Measurements from ENCODE around the gene NMT1.

Gene NMT1

DNA sequence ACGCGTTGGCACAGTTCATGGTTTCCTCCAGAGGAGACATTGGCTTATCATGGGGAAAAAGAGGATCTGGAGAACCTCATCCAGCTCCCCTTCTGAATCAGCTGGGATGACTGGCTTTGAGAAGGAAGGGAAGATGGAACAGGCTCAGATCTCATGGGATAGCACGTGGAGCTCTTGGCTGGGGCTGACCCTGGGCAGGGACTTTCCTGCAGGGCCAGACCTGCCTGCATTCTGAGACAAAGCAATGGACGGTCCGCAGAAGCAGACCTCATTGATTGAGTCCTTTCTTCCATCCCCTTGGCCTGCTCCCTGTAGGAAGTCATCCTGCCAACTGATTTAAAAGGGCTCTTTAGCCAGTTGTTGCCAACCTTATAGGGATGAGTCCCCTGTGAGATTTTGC lies 45.0 kb downstream of the NMT1 start:
- no peak for DNase-seq

DNA sequence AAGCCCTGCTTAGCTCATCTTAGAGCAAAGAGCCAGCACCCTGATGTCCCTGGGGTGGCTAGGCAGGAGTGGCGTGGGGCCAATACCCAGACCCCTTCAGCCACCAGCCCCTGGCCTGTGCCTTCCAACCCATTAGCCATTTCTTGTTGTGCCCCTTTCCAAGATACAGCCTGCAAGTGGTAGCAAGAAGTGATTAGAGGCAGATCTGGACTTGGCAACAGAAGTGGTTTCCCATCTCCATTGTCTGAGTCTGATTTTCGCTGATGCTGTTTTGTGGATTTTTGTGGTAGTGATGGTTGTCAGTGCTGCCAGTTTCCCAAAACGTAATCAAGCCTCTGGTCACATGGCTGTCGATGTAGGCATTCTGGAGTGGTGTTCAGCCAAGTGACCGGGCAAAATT lies 45.5 kb downstream of the NMT1 start:
- no peak for DNase-seq

DNA sequence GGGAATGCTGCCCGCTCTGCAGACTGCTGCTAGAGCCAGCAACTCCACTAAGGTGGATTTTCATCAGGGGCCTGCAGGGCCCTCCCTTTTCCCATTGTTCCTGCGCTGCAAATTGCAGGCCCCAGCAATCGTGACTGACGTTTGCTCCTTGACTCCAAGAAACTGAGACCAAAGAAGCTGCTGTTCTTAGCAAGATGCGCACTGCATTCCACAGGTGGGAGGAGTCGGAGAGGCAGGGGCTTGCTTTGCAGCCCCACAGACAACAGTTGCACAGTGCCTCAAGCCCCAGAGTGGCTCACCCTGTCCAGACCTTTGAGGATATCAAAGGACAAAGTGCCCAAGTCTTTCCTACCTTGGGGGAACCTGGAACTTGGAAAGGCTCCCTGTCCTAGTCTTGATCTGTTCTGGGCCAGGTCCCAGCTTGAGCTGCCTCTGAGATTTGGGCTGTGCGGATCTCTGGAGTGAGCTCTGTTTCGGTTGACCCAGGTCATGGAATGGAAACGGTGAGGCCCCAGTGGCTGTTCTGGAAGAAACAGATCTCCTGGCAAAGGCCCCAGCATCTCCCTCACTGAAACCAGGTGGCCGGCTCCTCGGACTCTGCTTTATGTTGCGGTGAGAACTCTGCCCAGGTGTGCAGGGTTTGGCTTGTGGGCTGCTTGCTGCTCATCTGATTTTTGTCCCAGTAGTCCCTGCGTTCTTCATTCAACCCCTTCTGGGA lies 46.3 kb downstream of the NMT1 start:
- DNase-seq, result no peak

- no peak for DNase-seq
Measured at GRCh38 chr17:45108051-45108450, 46.9 kb downstream of the NMT1 start.

DNA sequence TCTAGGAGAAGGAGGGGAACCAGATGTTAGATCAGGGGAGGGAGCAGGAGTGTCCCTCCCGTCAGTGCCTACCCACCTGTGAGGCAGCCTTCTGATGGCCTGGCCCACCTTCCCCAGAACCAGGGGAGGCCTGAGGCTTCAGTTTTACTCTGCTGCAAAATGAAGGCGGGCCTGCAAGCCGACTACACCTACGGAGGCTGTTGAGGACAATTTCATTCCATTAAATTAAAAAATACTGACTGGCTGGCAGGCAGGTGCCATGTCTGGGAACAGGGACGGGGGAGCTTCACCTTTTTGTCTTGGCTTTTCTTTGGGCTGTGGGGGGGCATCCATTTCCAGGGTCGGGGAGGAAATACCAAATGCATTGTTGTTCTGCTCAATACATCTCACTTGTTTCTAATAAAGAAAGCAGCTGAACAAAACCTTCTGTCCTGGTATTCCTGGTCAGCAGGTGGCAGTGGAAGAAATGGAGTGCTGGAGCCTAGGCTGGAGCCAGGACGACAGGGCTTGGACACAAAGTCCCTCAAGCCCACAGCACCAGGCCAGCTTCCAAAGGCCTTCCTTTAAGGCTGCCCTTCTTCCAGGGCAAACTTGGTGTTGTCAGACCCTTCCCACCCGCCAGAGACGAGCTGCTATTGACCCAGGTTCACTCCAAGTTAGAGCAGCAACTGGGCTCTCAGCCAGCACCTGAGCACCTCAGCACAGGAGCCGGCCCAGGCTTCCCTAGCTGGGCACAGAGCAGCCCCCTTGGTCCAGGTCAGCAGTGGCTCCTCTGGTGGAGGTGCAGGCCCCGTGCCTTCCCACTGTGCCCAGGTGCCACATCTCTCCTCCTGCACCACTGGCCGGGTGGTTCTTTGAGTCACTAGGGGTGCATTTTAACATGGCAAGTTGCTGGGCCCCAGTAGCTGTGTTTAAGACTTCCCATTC lies 47.7 kb downstream of the NMT1 start:
- DNase-seq, result no peak

GRCh38 chr17:45110676-45111611 lies 49.8 kb downstream of the NMT1 start:
- DNase-seq, result no peak

DNA sequence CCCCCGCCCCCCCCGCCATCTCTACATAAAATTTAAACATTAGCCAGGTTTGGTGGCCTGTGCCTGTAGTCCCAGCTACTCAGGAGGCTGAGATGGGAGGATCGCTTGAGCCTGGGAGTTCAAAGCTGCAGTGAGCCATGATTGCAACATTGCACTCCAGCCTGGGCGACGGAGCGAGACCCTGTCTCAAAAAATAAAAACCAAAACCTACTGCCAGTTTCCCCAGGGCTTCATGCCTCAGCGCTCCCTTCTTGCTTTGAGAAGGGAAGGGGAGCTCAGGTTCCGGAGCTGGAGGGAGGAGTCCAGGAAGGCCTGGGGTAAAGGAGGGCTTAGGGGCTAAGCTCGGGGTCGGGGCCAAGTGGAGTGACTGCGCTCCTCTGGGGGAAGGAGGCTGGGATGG lies 50.7 kb downstream of the NMT1 start:
- no peak for DNase-seq

DNA sequence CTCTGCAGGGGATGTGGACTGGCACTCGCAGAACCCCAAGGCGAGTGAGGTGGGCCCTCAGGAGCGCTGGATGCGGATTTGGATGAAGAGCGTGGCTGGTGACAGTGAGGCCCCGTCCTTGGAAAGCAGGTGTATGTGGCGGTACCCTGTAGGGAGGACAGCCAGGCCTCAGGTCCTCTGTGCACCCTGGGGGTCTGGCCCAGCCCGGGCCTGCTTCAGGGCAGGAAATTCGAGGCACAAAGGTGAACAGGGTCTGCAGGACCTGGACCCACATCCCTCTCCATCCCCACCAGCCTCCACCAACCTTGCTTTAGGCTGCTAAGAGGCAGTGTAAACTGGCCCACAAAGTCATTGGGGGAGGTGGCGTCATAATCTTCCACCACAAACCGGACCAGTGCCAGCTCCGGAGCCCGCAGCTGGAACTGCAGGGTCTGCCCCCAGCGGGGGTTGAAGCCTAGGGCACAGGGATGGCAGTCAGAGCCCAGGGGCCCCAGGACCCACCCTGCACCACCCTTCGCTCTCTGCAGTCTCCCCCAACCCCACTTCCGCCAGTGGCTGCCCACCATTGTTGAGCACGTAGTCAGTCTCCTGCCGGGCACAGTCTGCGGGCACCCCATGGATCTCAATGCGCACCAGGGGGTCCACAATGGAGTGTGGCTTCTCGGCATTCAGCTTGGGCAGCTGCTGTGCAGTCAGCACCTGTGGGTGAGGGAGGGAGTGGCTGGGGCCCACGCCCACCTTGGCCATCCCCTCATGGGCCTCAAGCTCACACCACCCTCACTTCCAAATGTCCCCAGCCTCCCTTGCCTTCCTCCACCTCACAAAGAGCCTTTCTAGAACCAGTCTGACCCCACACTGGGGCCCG lies 51.7 kb downstream of the NMT1 start:
- no peak for DNase-seq

GRCh38 chr17:45113424-45113754 lies 52.3 kb downstream of the NMT1 start:
- no peak for DNase-seq

DNA sequence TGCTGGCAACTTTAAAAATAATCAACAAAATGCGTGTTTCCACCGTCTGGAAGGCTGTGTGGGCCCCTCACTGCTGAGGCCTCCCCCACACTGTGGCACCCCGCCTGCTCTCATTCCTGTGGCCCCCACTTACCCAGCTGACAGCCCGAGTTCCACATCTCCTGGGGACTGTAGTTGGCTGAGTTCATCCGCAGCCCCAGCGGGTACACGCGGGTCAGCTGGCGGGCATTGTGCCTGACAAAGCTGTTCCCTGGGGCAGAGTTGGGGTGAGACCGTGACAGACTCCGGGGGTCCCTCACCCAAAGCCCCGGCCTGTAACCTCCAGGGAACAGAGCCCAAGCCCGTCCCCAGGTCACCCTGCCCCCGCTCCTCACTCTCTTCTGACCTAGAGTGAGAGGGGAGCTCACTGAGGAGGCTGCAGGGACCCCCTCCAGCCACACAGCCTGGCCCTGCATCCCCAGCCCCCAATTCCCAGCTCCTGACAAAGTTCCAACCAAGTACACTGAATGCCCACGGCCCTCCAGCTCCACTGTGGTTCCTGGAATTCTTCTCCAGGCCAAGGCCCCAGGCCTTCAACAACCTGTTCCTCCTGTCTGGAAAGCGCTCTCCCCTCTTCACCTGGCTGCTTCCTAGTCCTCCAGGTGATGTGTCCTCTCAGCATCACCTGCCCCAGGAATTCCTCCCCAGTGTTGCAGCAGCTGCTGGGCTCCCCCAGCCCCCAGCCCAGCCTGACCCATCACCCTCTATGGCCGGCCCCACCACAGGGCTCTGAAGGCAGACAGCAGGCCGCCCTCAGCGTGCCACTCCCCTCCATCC lies 53.2 kb downstream of the NMT1 start:
- no peak for DNase-seq

- DNase-seq, result no peak
Measured at GRCh38 chr17:45115015-45115625, 54.0 kb downstream of the NMT1 start.

DNA sequence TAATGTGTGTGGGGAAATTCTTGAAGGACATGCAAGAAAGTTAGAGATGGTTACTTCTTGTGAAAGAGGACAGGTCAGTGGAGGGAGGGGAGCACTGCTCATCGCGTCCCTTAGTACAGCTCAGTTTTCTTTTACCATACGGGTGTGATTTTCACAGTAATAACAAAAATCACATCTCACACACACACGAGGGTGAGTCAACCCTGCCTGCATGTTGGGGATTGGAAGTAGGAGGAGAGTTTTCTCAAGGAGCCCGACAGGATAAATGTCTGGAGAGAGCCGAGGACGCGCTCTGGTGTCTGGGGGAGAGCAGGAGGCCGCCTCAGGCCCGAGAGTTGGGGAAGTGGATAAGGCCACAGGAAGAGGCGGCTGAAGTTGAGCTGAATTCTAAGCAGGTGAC lies 54.8 kb downstream of the NMT1 start:
- no peak for DNase-seq

DNA sequence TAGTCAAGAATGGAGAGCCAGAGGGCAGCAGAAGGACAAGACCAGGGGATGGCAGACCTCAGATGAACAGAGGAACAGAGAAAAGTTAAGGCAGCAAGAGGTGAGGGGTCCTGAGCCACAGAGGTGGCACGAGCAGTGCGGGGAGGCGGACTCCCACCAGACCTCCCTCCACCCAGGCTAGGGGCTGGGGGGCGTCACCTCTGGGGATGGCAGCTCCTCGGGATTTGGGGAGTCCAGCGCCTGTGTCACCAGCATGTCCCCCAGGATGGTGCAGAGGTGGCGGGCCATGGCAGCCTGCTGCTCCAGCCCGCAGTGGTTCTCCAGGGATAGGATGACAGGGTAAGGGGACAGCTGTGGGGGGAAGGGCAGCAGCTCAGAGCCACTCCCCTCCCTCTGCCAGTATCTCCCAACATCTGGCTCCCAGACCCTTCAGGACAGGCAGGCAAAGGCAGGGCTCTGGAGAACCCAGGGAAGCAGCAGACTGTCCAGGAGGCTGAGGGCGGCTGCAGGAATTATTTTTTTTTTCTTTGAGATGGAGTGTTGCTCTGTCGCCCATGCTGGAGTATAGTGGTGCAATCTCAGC lies 55.4 kb downstream of the NMT1 start:
- DNase-seq, result no peak

DNA sequence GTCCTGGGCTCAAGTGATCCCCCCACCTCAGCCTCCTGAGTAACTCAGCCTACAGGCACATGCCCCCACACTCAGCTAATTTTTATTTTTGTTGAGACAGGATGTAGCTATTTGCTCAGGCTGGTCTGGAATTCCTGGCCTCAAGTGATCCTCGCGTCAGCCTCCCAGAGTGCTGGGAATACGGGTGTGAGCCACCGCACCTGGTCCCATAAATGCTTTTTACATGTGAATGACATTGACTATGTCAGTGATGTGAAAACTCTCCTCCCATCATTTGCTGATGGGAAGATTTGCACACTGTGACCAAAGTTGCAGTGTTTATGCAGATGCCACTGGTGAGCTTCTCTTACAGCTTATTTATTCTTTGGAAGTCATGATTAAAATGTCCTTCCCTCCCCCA lies 56.2 kb downstream of the NMT1 start:
- no peak for DNase-seq

DNA sequence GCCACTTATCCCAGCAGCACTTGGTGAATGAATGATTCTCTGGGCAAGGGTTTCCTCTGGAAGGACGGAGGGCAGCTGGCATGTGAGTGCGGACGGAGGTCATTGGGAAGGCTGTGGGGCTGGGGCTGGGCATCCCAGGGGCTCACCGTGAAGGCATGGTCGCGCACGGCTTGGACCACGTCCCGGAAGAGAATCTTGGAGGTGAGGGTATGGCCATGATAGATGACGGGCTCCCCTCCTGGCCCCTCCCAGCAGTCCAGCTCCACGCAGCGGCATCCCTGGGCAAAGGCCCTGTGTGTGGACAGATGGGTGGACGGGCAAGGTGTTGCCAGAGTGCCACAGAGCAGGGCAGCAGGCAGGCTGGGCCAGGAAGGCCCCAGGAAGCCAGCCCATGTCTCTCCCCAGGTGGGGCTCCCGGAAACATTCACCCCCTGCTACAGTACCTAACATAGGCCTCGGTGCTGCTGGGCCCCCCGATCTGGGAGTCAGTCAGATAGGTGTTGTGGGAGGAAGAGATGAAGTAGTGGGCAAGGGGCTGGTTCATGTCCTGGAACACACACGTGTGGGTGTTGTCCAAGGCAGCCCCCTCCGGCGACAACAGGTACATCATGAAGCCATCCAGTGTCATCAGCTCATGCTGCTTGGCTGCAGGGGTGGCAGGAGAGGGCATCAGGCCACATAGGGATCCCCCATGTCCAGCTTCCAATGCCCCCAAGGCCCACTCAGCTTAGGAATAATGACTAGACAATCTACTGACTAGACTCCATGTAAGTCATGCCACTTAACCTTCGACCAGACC lies 56.9 kb downstream of the NMT1 start:
- no peak for DNase-seq

GRCh38 chr17:45118691-45119090 lies 57.6 kb downstream of the NMT1 start:
- no peak for DNase-seq

DNA sequence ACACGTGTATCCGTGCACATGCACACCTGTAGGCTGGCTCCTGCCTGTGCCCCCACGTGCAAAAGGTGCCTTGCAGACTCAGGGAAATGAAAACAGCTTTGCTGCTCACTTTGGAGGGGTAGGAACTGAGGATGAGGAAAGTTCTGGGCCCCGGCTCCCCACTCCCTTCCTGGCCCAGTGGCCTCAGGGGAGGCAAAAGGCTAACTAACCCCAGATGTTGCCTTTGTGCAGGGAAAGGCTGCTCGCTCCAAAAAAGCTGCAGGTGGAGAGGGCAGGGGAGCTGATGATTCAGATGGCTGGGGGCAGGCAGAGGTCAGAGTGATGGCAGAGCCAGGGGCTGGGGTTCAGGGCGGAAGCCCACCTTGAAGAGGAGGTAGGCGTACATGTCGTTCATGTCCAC lies 58.8 kb downstream of the NMT1 start:
- DNase-seq, result no peak

DNA sequence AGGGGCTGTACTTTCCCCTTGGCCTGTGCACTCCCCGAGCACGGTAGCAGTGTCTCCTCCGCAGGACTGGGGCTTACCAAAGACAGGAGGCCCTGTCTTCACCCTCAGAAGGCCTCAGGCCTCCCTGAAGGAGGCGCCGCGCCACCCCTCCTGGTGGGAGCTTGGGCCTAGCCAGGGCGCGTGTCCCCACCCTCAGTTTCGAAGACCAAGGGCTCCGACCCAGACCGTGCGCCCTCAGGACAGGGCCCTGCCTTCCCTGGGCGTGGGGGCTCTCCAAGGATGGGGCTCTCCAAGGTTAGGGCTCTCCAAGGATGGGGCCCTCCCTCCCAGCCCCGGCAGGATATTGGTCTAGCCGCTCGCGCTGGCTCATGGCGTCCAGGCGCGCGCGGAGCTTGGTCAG lies 59.4 kb downstream of the NMT1 start:
- no peak for DNase-seq

GRCh38 chr17:45121055-45121454 lies 59.9 kb downstream of the NMT1 start:
- no peak for DNase-seq
